WTC11 (cell line): ENCODE measurements around the gene KBTBD8. TPM values are rescaled to one million over a fixed set of nuclear protein-coding genes. Genes with fewer than 3 reads are reported as not detected.

Experiments used
- ATAC-seq: fragments of 200-7000 bp; cut with Tn5 transposase; 2 replicates; pipeline ENCODE4 v1.10.0; 2021; ENCODE audit warnings: mild to moderate bottlenecking, moderate library complexity
- CTCF ChIA-PET: fragments of 300-600 bp; sonication (Branson Sonifier 250); formaldehyde crosslinking; loops from one replicate; lab custom pipeline; 2021; ENCODE audit warnings: antibody characterized with exemption; lab: Charles Lee
- POLR2A ChIA-PET: fragments of 350-600 bp; sonication (Branson Sonifier 250); formaldehyde crosslinking; loops from one replicate; lab custom pipeline; 2021; ENCODE audit warnings: antibody characterized with exemption; lab: Charles Lee
- DNase-seq: peaks from one replicate; pipeline ENCODE4 v3.0.0; 2021; ENCODE audit warnings: low spot score
- H3K27ac Mint-ChIP-seq: 2 replicates; pipeline ENCODE4 v1.8.0; 2021; ENCODE audit warnings: mixed read lengths
- H3K27me3 Mint-ChIP-seq: 2 replicates; pipeline ENCODE4 v1.8.0; 2021; ENCODE audit warnings: low read depth, mild to moderate bottlenecking, moderate library complexity, mixed read lengths
- H3K36me3 Mint-ChIP-seq: 2 replicates; pipeline ENCODE4 v1.8.0; 2021; ENCODE audit warnings: mixed read lengths
- H3K4me1 Mint-ChIP-seq: 2 replicates; pipeline ENCODE4 v1.8.0; 2022; ENCODE audit warnings: mixed read lengths
- H3K4me3 Mint-ChIP-seq: 2 replicates; pipeline ENCODE4 v1.8.0; 2021; ENCODE audit warnings: mild to moderate bottlenecking, moderate library complexity, mixed read lengths
- H3K9me3 Mint-ChIP-seq: 2 replicates; pipeline ENCODE4 v1.8.0; 2021; ENCODE audit warnings: mixed read lengths
- CREB1 ChIP-seq: sonication (generic); formaldehyde crosslinking; IDR thresholded peaks from 2 replicates; pipeline ENCODE4 v1.8.0; 2023; ENCODE audit warnings: mild to moderate bottlenecking, missing genetic modification reagents
- CTCF ChIP-seq: fragments of 200-600 bp; IDR thresholded peaks from 2 replicates; pipeline ENCODE4 v1.8.0; 2022; ENCODE audit warnings: antibody characterized with exemption
- EMX1 ChIP-seq: fragments of 250-450 bp; sonication (Bioruptor Pico); IDR thresholded peaks from 2 replicates; pipeline ENCODE4 v1.8.0; 2021; ENCODE audit warnings: mild to moderate bottlenecking
- GRHL2 ChIP-seq: fragments of 250-450 bp; sonication (Bioruptor Pico); IDR thresholded peaks from 2 replicates; pipeline ENCODE4 v1.8.0; 2022; ENCODE audit warnings: mild to moderate bottlenecking, moderate library complexity; ENCODE audit not compliant: insufficient replicate concordance, severe bottlenecking
- MXD4 ChIP-seq: fragments of 250-450 bp; sonication (Bioruptor Pico); IDR thresholded peaks from 2 replicates; pipeline ENCODE4 v1.8.0; 2021; ENCODE audit warnings: mild to moderate bottlenecking, moderate library complexity, borderline replicate concordance
- MYBL2 ChIP-seq: sonication (generic); formaldehyde crosslinking; IDR thresholded peaks from 2 replicates; pipeline ENCODE4 v1.8.1; 2023; ENCODE audit warnings: mild to moderate bottlenecking, moderate library complexity, missing genetic modification reagents
- SOX15 ChIP-seq: fragments of 250-450 bp; sonication (Bioruptor Pico); IDR thresholded peaks from 2 replicates; pipeline ENCODE4 v1.9.0; 2021; ENCODE audit warnings: mild to moderate bottlenecking
- ZBTB43 ChIP-seq: sonication (generic); formaldehyde crosslinking; IDR thresholded peaks from 2 replicates; pipeline ENCODE4 v1.8.1; 2023; ENCODE audit warnings: mild to moderate bottlenecking, missing genetic modification reagents
- ZNF317 ChIP-seq: sonication (generic); formaldehyde crosslinking; IDR thresholded peaks from 2 replicates; pipeline ENCODE4 v1.8.1; 2023; ENCODE audit warnings: low read depth, mild to moderate bottlenecking, moderate library complexity, missing genetic modification reagents, borderline replicate concordance
- ZNF396 ChIP-seq: fragments of 250-450 bp; sonication (Bioruptor Pico); IDR thresholded peaks from 2 replicates; pipeline ENCODE4 v1.8.0; 2021; ENCODE audit warnings: mild to moderate bottlenecking, moderate library complexity, borderline replicate concordance
- ZNF512 ChIP-seq: sonication (generic); formaldehyde crosslinking; IDR thresholded peaks from 2 replicates; pipeline ENCODE4 v1.8.1; 2022; ENCODE audit warnings: missing genetic modification reagents, borderline replicate concordance
- ZNF532 ChIP-seq: fragments of 250-450 bp; sonication (Bioruptor Pico); IDR thresholded peaks from 2 replicates; pipeline ENCODE4 v1.9.0; 2021; ENCODE audit warnings: mild to moderate bottlenecking, borderline replicate concordance
- ZSCAN18 ChIP-seq: fragments of 250-450 bp; sonication (Bioruptor Pico); IDR thresholded peaks from 2 replicates; pipeline ENCODE4 v2.1.2; 2022; ENCODE audit warnings: mild to moderate bottlenecking, moderate library complexity
- total RNA-seq: library from RNA; stranded (reverse); gene quantifications from 3 replicates; pipeline ENCODE4 v1.2.3, GENCODE V29; 2021

The KBTBD8 gene
- total RNA-seq, 1 experiment from 2014 or later, result 15.0 TPM

- DNase-seq (no peak), ATAC-seq (no peak)
- TF ChIP-seq ZBTB43 (CRISPR knock-in tag) (no peak), GRHL2 (CRISPR knock-in tag) (no peak), EMX1 (CRISPR knock-in tag) (no peak), MXD4 (no peak), ZNF532 (CRISPR knock-in tag) (no peak)
- peaks cover 15% of the 10 kb centered on the region for H3K4me1 Mint-ChIP-seq
- no peak overlapping the region for H3K27ac Mint-ChIP-seq
- no peaks in the 10 kb centered on the region for H3K9me3 Mint-ChIP-seq
- ChIA-PET CTCF (interaction anchor here (1.6 kb wide), 1 partner anchor 10 kb away, joined by 8 read pairs; no protein-coding TSS in a partner anchor), POLR2A (no interaction called here)
- H3K36me3 Mint-ChIP-seq, result no peaks in the 10 kb centered on the region
- no peaks in the 10 kb centered on the region for H3K27me3 Mint-ChIP-seq
- H3K4me3 Mint-ChIP-seq, result no peak overlapping the region
Observed at GRCh38 chr3:66962664-66963063, 35.4 kb upstream of the KBTBD8 start.

GRCh38 chr3:66971245-66971644 is 26.9 kb upstream of the KBTBD8 start:
- DNase-seq, result no peak
- no peak overlapping the region for H3K27ac Mint-ChIP-seq
- ATAC-seq, result no peak
- H3K4me3 Mint-ChIP-seq, result no peak overlapping the region
- POLR2A ChIA-PET, result interaction anchor here (1.1 to 2.4 kb wide), 2 partner anchors 18 to 27 kb away, joined by 4 to 8 read pairs; partner anchors contain the start of gene KBTBD8
- H3K36me3 Mint-ChIP-seq, result no peaks in the 10 kb centered on the region
- CTCF ChIA-PET, result interaction anchor here (1.3 to 5.3 kb wide), 11 partner anchors 9 to 142 kb away, joined by 4 to 62 read pairs (median 11); partner anchors contain the start of gene KBTBD8
- TF ChIP-seq ZNF512 (CRISPR knock-in tag) (no peak), ZNF317 (CRISPR knock-in tag) (no peak), ZNF396 (no peak), MYBL2 (CRISPR knock-in tag) (no peak), CREB1 (CRISPR knock-in tag) (no peak)
- peaks cover 27% of the 10 kb centered on the region for H3K4me1 Mint-ChIP-seq
- no peaks in the 10 kb centered on the region; the same call in 1 of the 2 replicates for H3K9me3 Mint-ChIP-seq
- H3K27me3 Mint-ChIP-seq, result peaks cover 12% of the 10 kb centered on the region

- Mint-ChIP-seq H3K27ac (no peak overlapping the region; the same call in 1 of the 2 replicates), H3K27me3 (peaks cover 12% of the 10 kb centered on the region), H3K36me3 (no peaks in the 10 kb centered on the region)
- ATAC-seq, result peak; percentile 97
- TF ChIP-seq ZNF317 (CRISPR knock-in tag) (no peak), SOX15 (CRISPR knock-in tag) (no peak), ZSCAN18 (peak; percentile 27; the same call in 1 of the 2 replicates), CTCF (peak; percentile 66)
- TF ChIP-seq, all 79 proteins: peak for 2
- peak; percentile 81 for DNase-seq
- Mint-ChIP-seq H3K4me3 (peak overlapping the region; percentile 36), H3K9me3 (no peaks in the 10 kb centered on the region; the same call in 1 of the 2 replicates), H3K4me1 (peaks cover 27% of the 10 kb centered on the region)
- ChIA-PET POLR2A (interaction anchor here (1.1 to 2.4 kb wide), 3 partner anchors 10 to 26 kb away, joined by 3 to 8 read pairs (median 4); partner anchors contain the start of gene KBTBD8), CTCF (interaction anchor here (0.6 to 5.3 kb wide), 37 partner anchors 10 to 1960 kb away, joined by 3 to 62 read pairs (median 5); partner anchors contain the start of genes KBTBD8 and TAFA4)
Observed at GRCh38 chr3:66971891-66972551, 26.1 kb upstream of the KBTBD8 start.
